NCI-H128 (cell line): ENCODE data around the gene GTF3A.
A peak's percentile ranks its signal among the peaks of the same experiment; 100 is the strongest.
"Not testable (repeated sequence)": the region's sequence is repeated elsewhere in the genome, so short reads cannot be mapped to it uniquely, and the experiment has no call there.

Experiments
- DNase-seq: peaks from one replicate; lab custom pipeline; 2025; ENCODE audit not compliant: unreplicated experiment; lab: John Stamatoyannopoulos, UW

GTF3A gene

DNA sequence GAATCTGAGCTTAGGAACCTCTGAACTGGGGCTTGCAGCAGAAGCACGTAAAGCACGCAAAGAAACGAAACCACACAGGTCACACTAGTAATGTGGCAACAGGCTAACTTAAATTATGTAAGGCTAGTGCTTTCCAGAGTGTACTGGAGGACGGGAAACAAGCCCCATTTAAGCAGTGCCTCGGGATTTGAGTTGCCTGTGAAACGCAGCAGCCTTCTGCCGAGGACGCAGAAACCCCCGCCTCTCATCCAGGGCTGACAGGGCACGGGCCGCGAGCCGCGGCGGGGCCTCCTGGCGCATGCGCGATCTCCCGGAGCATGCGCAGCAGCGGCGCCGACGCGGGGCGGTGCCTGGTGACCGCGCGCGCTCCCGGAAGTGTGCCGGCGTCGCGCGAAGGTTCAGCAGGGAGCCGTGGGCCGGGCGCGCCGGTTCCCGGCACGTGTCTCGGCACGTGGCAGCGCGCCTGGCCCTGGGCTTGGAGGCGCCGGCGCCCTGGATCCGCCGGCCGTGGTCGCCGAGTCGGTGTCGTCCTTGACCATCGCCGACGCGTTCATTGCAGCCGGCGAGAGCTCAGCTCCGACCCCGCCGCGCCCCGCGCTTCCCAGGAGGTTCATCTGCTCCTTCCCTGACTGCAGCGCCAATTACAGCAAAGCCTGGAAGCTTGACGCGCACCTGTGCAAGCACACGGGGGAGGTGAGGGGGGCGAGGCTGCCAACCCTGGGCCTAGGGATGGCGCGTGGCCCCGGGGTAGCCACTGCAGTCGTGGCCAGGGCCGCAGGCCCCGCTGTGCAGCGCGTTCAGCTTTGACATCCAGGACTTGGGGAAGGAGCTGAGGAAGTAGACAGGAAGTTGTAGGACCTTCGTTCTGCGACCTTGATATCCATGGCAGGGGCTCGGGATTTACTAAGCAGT lies at the start of gene GTF3A:
TSS of gene GTF3A (plus strand) at position 374 of the 912 bp plus-strand sequence.
- DNase-seq = peak; percentile 73

DNA sequence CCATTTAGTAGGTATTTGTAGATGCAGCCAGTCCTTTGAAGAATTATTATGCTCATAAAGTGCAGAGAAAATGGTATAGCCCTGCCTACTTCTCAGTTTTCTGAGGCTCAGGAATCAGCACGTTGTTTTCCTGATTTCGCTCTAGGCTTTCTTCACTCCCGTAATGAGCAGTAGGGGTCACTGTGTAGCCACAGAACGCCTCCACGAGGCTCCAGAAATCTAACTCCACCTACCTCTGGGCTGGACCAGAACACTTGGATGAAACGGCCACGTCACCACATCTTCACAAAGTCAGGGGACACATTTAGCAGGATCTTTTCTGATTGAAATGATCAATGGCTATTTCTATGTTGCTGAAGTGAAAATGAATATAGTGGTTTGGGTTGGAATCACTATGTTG lies 49.8 kb upstream of the GTF3A start:
- peak; percentile 33 for DNase-seq

DNA sequence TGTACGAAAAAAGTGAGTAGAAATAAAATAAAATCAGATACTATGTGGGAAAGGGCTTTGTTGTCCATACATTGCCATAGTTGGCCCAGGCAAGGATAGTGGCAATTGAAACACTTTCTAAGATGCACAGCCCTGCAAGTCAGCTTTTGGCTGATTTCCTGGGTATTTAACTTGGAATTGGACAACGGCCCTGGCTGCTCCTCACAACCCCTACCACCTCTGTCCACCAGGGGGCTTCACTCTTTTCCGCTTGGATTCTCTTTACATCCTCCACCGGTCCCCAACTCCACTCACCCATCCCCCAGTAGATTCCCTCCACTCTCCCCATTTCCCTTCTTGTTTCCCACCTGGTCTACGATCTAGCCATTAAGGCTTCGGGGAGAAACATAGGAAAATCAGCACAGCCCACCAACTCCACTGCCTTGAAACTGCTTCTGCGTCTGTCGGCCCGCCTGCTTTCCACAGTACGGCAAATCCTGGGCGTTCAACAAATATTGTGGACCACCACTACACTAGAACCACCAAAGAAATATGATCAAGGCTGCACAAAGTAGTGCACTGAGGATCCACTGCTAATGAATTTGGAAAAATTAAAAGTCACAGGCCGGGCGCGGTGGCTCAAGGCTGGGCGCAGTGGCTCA lies 48.6 kb upstream of the GTF3A start:
- no peak for DNase-seq

DNA sequence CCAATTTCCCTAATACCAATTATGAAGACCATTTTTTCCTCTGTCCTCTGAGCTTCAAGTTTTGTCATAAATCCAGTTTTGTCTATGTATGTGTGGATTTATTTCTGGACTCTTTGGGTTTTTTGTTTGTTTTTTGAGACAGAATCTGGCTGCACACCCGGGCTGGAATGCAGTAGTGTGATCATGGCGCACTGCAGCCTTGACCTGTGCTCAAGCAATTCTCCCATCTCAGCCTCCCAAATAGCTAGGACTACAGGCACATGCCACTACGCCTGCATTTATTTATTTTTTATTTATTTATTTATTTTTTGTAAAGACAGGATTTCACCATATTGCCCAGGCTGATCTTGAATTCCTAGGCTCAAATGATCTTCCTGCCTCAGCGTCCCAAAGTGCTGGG lies 45.3 kb upstream of the GTF3A start:
- no peak for DNase-seq

DNA sequence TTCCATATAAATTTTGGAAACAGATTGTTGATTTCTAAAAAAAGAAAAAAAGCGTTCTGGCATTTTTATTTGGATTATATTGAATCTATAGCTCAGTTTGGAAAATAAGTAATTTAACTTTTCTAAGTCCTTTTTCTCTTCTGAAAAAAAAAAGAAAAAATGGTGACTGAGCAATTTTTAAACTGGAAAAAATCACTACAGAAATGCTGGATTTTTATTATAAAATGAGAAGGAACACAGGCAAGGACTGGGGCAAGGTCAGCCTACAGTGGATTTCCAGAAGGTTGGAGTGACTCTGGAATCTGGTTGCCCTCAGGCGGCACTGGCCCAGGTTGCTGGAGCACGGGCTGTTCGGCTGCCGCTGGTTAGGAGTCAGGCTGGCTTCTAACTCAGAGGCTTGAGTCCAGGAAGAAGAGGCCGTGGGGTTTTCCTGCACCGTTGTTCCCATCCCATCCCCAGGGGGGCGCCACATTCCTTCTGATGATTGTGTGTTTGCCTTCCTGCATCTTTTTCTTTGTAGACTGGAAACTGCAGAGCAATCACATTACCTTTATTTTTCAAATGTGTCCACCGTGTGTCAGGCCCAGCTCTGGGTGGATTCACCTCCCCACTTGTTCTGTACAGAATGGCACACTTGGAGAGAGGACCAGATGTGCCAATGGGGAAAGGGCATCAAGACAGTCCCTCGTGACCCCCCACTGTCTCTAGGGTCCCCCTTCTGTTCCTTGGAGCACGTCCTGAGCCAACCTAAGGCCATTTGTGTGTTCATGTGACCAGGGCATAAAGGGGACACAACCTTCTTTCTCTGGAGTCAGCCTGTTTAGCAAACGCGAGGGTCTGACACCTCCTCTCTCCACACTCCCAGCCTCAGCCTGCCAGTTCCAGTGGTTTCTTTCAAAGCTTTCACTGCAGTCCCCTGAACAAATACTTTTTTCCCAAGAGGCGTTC lies 44.5 kb upstream of the GTF3A start:
- peak; percentile 28 for DNase-seq

DNA sequence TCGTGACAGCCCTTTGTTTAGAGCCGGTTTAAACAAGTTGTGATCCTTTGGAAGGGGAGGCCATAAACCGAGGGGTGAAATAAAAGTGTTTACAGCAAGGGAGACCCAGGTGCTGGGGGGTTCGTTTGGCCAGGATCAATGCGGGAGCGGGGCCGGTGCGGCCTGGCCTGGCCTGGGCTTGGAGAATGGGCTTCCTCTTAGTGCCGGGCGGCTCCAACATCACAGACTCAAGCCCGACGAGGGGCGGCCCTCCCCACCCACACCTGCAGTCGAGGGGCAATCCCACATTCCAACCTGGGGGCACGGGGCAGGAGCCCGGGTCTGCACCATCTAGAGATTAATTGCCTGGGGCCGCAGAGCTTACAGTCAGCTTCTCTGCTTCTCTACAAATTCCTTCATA lies 42.8 kb upstream of the GTF3A start:
- DNase-seq = no peak

DNA sequence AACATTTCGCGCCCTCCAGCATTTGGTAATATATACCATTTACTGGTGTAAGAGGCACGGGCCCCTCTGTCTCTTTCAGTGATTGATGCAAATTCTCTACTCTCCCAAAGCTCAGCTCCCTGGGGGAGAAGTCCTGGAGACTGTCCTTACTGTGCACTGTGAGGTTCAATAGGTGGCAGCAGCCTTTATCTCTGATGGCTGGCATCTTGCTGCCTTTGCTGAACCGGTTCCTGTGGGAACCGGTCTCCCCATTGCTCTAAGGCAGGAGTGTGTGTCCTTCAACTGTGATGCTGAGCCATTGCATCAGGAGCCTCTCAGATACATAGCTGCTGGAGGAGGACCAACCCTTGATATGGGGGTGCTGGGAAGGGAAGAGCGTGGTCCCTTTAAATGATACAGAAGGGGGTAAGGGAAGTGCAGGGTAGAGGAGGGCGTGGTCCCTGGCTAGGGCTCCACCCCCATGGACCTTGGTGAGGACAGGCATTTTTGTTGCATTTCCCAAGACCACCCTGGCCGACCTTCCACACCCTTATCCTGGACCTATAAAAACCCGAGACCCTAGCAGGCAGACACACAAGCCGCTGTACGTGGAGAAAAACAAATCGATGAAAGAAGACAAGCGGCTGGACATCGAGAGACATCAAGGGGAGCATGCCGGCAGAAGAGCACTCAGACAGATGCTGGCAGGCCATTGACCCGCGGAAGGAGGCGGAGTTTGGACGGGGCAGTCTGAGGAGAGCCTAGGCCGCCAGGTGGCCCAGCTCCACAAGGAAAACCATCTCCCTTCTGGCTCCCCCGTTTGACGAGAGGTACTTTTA lies 41.1 kb upstream of the GTF3A start:
- no peak for DNase-seq

DNA sequence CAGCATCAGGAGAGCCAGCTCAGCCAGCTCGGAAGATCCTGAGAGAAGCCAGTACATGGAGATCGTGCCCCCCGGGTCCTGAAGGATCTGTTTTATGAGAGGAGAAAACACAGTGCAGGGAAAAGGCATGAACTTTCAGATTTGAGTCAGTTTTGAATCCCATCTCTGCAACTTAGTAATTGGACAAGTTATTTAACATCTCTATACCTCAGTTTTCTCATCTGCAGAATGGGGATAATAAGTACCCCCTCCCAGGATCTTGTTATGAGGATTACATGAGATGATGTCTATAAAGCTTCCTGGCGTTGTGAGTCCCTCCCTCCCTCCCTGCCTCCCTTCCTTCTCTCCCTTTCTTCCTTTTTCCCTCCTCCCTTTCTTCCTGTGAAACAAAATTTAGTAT lies 40.1 kb upstream of the GTF3A start:
- no peak for DNase-seq

DNA sequence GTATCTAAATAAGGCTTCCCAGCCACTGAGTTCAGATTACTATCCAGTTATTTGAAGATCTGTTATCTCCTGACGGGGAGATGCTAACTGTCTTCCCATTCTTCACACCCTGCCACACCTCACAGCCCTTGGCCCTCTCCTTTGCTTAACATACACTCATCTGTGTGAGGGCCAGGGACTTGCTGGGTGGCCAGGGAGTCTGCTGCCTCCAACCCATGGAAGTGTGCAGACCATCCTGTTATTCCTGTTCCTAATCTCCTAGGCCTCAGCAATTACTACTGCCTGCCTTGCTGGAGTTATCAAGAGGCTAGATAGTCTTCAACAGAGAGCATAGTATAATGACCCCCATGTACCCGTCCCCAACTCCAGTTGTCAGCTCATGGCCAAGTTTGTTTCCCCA lies 36.2 kb upstream of the GTF3A start:
- no peak for DNase-seq

DNA sequence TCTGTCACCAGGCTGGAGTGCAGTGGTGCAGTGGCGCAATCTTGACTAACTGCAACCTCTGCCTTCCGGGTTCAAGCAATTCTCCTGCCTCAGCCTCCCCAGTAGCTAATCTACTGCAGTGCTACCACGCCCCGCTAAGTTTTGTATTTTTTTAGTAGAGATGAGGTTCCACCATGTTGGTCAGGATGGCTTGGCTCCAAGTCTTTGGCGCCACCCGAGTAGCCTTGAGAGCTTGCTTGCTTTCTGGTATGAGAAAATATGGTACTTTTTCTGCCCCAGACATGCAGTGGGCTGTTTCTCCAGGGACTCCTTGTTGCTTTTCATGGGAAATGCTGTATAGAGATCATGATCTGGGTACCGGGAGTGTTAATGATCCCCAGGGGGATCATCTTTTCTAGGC lies 34.5 kb upstream of the GTF3A start:
- DNase-seq = no peak

DNA sequence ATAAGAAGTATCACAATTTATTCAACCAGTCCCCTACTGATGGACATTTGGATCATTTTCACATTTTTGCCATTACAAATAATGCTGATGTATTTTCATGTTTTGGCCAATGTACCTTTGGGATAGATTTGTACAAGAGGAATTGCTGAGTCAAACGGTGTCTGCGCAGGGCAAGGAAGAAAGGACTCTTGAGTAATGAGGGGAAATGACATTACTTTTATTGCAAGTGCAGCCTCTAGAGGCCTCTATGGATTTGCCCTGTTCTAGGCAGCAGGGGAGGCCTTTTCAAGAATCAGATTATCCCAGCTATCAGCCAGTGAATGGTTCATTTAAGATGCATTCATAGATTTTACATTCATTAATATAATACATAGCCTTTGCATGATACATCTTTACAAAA lies 32.9 kb upstream of the GTF3A start:
- no peak for DNase-seq

DNA sequence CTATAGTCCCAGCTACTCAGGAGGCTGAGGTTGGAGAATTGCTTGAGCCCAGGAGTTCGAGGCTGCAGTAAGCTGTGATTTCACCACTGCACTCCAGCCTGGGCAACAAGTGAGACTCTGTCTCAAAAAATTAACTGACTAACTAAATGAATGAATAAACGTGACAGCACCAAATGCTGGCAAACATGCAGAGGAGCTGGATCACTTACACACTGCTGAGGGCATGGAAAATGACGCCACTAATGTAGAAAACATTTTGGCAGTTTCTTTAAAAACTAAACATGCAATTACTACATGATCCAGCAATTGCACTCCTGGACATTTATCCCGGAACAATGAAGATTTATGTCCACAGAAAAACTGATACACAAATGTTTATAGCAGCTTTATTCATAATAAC lies 31.3 kb upstream of the GTF3A start:
- DNase-seq = no peak

DNA sequence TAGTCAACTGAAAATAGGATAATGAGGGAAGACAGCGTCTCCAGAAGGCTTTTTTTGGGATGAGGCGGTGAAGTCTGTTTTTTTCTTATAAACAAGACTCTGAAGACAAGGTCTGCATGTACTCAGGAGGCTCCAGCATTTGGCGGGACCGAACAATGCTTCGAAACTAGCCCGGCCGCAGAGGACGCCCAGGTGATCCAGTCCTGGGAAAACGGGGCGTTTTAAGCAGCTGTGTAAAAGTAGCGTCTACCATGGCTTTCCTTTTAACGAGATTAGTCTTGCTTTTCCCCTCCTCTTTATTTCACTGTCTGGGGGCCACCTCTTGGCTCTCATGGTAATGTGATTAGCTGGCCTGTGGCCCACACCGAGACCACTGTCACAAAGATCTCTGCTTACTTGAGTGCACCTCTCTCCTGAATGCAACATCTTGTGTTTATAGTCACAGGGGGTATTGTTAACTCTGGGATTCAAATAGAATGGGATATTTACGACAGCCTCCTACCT lies 29.4 kb upstream of the GTF3A start:
- DNase-seq = no peak

DNA sequence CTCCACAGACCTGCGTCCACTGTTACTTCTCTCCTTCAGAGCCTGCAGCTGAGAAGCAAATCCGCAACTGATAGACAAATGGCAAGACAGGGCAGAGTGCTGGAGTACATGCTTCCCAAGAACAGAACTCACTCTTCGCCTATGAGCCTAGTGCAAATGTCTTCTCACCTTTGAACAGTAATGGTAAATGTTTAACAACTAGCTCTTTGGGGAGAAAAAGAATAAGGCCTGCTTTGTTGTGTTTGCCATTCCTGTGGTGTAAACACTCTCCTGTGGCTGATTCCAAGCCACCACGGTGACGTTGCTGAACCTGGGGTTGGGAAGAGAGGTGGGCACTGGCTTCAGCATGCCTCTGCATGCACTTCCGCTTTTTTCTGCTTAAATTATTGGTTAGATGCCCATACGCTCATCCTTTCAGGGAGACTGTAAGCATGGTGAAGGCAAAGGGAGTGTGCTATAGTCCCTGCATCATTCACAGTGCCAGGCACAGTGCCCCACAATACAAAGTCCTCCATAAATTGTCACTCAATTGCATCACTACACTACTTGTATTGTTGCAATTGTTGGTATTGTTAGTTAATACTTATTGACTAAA lies 28.1 kb upstream of the GTF3A start:
- no peak for DNase-seq

DNA sequence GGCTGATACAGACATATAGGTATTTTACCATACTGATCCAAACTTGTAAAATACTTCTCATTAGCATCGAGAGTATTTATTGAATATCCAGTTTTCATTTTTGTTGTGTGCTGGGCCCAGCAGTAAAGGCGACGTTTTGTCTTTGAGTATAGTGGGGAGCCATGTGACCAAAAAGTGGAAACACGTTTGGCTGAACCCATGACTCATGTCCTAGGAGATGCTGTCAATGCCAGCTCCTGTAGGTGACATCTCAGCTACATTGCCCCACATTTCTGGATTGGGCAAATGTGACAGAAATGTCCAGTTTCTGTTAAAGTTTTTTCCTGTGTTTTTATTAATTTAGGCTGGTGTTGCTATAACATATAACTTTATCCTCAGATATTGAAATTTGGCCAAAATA lies 26.1 kb upstream of the GTF3A start:
- DNase-seq = no peak

DNA sequence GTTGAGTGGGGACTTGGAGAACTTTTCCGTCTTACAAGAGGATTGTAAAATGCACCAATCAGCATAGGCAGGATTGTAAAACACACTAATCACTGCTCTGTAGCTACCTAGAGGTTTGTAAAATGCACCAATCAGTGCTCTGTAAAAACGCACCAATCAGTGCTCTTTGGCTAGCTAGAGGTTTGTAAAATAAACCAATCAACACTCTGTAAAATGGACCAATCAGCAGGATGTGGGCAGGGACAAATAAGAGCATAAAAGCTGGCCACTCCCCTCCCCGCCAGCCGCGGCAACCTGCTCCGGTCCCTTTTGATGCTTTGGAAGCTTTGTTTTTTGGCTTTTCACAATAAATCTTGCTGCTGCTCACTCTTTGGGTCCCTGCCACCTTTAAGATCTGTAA lies 24.0 kb upstream of the GTF3A start:
- not testable (repeated sequence) for DNase-seq

DNA sequence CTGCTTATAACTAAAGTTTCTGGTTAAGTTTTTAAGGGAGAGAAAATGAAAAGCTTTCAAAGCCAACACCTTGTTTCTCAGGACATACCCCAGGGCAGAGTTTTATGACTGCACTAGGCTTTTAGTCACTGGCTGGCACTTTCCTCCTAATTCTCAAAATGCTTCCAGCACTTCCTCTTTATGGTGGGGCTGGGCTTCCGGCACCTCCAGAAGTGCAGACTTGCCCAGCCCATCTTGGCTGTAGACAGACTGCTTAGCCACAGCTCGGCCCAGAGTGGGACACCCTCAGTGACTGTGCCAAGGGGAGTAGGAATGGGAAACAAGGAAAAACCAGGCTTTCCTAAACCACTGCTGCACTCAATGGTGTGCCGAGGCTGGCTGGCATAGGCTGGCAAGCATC lies 23.2 kb upstream of the GTF3A start:
- no peak for DNase-seq

DNA sequence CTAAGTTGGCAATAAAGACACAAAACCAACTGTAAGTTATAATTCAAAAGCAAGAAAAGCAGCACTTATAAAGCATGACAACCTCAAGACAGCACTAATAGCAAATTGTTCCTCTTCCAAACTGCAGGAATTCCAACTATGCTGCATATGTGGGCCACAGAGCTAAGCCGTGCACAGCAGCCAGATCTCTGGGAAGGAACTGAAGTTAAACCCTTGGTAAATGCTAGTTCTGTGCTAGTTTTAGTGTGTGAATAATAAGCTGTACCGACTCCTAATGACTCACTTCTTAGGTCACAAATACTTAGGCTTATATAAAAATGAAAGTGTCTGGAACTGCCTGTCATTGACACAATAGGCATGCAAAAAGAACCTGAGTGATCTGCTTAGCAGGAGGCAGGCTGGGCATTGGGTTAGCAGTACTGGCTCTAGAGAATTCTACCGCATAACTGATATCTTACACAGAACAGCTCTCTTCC lies 21.2 kb upstream of the GTF3A start:
- no peak for DNase-seq

DNA sequence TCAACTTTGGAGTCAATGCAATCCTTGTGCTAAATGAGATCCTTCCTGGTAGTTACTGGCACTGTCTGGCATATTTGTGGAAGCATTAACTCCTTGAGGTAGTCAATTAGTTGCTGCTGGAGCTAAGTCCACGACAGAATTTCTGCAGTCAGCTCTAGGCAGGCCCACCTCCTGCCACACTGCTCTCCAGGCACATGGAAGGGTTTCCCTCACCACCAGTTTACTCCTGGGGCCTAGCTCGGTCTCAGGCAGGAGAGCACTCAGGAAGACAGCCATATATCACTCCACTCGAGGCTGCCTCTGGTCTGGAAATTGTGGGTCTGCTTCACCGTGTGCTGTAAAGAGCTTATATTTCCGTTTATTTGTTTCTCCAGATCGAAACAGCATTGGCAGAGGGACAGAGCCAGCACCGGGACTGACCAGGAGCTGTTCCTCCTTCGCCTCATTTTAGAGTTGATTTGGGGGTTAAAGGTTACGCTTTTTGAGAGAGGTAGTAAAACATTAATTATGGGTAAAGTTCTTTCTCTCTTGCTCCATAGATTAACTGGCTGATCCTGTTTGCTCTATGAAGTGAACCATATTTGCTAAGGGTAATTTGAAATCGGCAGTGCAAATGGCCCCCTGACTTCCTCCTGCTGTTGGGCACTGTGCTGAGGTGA lies 20.6 kb upstream of the GTF3A start:
- no peak for DNase-seq
